HCT116 (cell line): ENCODE results near the gene CDH1. TPM values are rescaled to one million over a fixed set of nuclear protein-coding genes. Genes with fewer than 3 reads are reported as not detected.
A peak's percentile ranks its signal among the peaks of the same experiment; 100 is the strongest.

ENCODE experiments used
- ATAC-seq: fragments of 200-7000 bp; cut with Tn5 transposase; 2 replicates; pipeline ENCODE4 v1.9.1; 2020; ENCODE audit warnings: mild to moderate bottlenecking, moderate library complexity
- BruUV-seq: library from RNA; stranded (reverse); fragments of 400-500 nt; replicated peaks from 2 replicates; lab custom pipeline; 2021; lab: Mats Ljungman, UMichigan
- CTCF ChIA-PET: fragments of 300-600 bp; sonication (Branson Sonifier 250); formaldehyde crosslinking; loops from one replicate; lab custom pipeline; 2021; ENCODE audit warnings: antibody characterized with exemption; lab: Charles Lee
- POLR2A ChIA-PET: fragments of 300-600, 350-600 bp; sonication (Branson Sonifier 250); formaldehyde crosslinking; loops from one replicate; lab custom pipeline; 2021; ENCODE audit warnings: antibody characterized with exemption; lab: Charles Lee
- RAD21 ChIA-PET, 2 experiments: fragments of 300-600 bp; sonication (Branson Sonifier 250); formaldehyde crosslinking; loops; one replicate each; lab custom pipeline; 2023; ENCODE audit warnings: low total read pairs in 2 of 2; ENCODE audit not compliant: uncharacterized antibody in 2 of 2, unreplicated experiment in 2 of 2, low non-redundant PET in 1 of 2; lab: Charles Lee
- DNase-seq: peaks from one replicate; pipeline ENCODE4 v3.0.0-alpha.2; 2010; ENCODE audit warnings: low read depth, low spot score
- H2AFZ ChIP-seq: fragments of 200-600 bp; shearing (Covaris generic), sonication (generic); 2 replicates; pipeline ENCODE4 v1.6.1; 2017; ENCODE audit warnings: low read depth, mixed run types, mixed read lengths, antibody characterized with exemption, low read length; ENCODE audit not compliant: poor library complexity, severe bottlenecking
- H3K27ac ChIP-seq: 2 replicates; pipeline ENCODE4 v1.5.1; 2012; ENCODE audit warnings: low read depth, low read length
- H3K27me3 ChIP-seq: fragments of 200-600 bp; sonication (generic); 2 replicates; pipeline ENCODE4 v1.6.1; 2016; ENCODE audit warnings: mixed run types, low read length, mixed read lengths; ENCODE audit not compliant: insufficient read depth
- H3K36me3 ChIP-seq, 2 experiments: fragments of 200-500 bp in 1 of 2; fragments of 200-600 bp in 1 of 2; sonication (Bioruptor generic) in 1 of 2; sonication (generic) in 1 of 2; 2 replicates each; pipeline versions ENCODE4 v1.5.1 to v1.6.1; 2014 to 2016; ENCODE audit warnings: low read length in 2 of 2, inconsistent platforms in 1 of 2, mixed read lengths in 1 of 2, mixed run types in 1 of 2; ENCODE audit not compliant: insufficient read depth in 2 of 2, control insufficient read depth in 1 of 2
- H3K4me1 ChIP-seq, 2 experiments: fragments of 200-600 bp in 1 of 2; sonication (generic) in 1 of 2; 2 replicates each; pipeline versions ENCODE4 v1.5.1 to v1.6.1; 2012 to 2017; ENCODE audit warnings: low read length in 2 of 2, inconsistent platforms in 1 of 2, mild to moderate bottlenecking in 1 of 2, mixed read lengths in 1 of 2, mixed run types in 1 of 2, moderate library complexity in 1 of 2; ENCODE audit not compliant: insufficient read depth in 2 of 2, control insufficient read depth in 1 of 2
- H3K4me2 ChIP-seq: fragments of 200-600 bp; sonication (generic); 2 replicates; pipeline ENCODE4 v1.6.1; 2017; ENCODE audit warnings: mixed run types, low read length, mixed read lengths
- H3K4me3 ChIP-seq, 2 experiments: fragments of 200-600 bp in 1 of 2; sonication (generic) in 1 of 2; replicated peaks in 1 of 2; 2 replicates each; pipeline ENCODE4 v1.5.1; 2011 to 2016; ENCODE audit warnings: low read length in 2 of 2, control low read depth in 1 of 2, low read depth in 1 of 2, mild to moderate bottlenecking in 1 of 2, mixed read lengths in 1 of 2, mixed run types in 1 of 2
- H3K79me2 ChIP-seq: fragments of 200-600 bp; sonication (generic); 2 replicates; pipeline ENCODE4 v1.6.1; 2017; ENCODE audit warnings: mild to moderate bottlenecking, mixed run types, low read length, moderate library complexity, mixed read lengths; ENCODE audit not compliant: insufficient read depth
- H3K9ac ChIP-seq: fragments of 200-600 bp; sonication (generic); 2 replicates; pipeline ENCODE4 v1.6.1; 2016; ENCODE audit warnings: low read length, mixed read lengths
- H3K9me2 ChIP-seq: fragments of 200-600 bp; sonication (generic), shearing (Covaris generic); 2 replicates; pipeline ENCODE4 v1.6.1; 2017; ENCODE audit warnings: mixed run types, mild to moderate bottlenecking, moderate library complexity; ENCODE audit not compliant: insufficient read depth
- H3K9me3 ChIP-seq, 2 experiments: fragments of 200-500 bp in 1 of 2; fragments of 200-600 bp in 1 of 2; sonication (Bioruptor generic) in 1 of 2; sonication (generic) in 1 of 2; 2 replicates each; pipeline ENCODE4 v1.6.1; 2014 to 2017; ENCODE audit warnings: low read length in 2 of 2, mixed read lengths in 2 of 2, inconsistent platforms in 1 of 2, low read depth in 1 of 2, mild to moderate bottlenecking in 1 of 2, mixed run types in 1 of 2, moderate library complexity in 1 of 2; ENCODE audit not compliant: control insufficient read depth in 1 of 2, insufficient read depth in 1 of 2
- H4K20me1 ChIP-seq: fragments of 200-600 bp; sonication (generic), shearing (Covaris generic); 2 replicates; pipeline ENCODE4 v1.6.1; 2017; ENCODE audit warnings: mixed run types, mild to moderate bottlenecking, moderate library complexity; ENCODE audit not compliant: insufficient read depth
- CBX3 ChIP-seq: IDR thresholded peaks from 2 replicates; pipeline ENCODE4 v1.6.1; 2012; ENCODE audit warnings: low read depth
- CEBPB ChIP-seq: IDR thresholded peaks from 2 replicates; pipeline ENCODE4 v1.6.1; 2012; ENCODE audit warnings: low read depth
- EGR1 ChIP-seq: IDR thresholded peaks from 2 replicates; pipeline ENCODE4 v1.6.1; 2012; ENCODE audit warnings: low read depth
- ELF1 ChIP-seq: IDR thresholded peaks from 2 replicates; pipeline ENCODE4 v1.6.1; 2012; ENCODE audit warnings: low read depth, borderline replicate concordance
- JUND ChIP-seq: IDR thresholded peaks from 2 replicates; pipeline ENCODE4 v1.6.1; 2012
- MAX ChIP-seq: IDR thresholded peaks from 2 replicates; pipeline ENCODE4 v1.6.1; 2012
- POLR2AphosphoS5 ChIP-seq: IDR thresholded peaks from 2 replicates; pipeline ENCODE4 v1.6.1; 2011; ENCODE audit warnings: mild to moderate bottlenecking, low read depth, low read length, moderate library complexity
- TCF7L2 ChIP-seq: IDR thresholded peaks from 2 replicates; pipeline ENCODE4 v1.7.0; 2011; ENCODE audit warnings: borderline replicate concordance, inconsistent platforms; ENCODE audit not compliant: insufficient read depth, insufficient read length; ENCODE audit errors: extremely low read depth
- ZFX ChIP-seq: fragments of 450-650 bp; IDR thresholded peaks from 2 replicates; pipeline ENCODE4 v1.6.1; 2017
- ZNF274 ChIP-seq: fragments of 200-500 bp; sonication (Bioruptor generic); IDR thresholded peaks from 2 replicates; pipeline ENCODE4 v1.6.1; 2014; ENCODE audit warnings: mild to moderate bottlenecking, low read depth, low read length, inconsistent platforms
- intact Hi-C: fragments of 100-400 bp; cut with micrococcal nuclease; formaldehyde crosslinking; loops from 2 replicates; pipeline ENCODE4 v1.10.0; 2022
- total RNA-seq: library from RNA; stranded (reverse); gene quantifications from one replicate; pipeline ENCODE4 v1.2.1, GENCODE V29; 2021; ENCODE audit not compliant: unreplicated experiment

The CDH1 gene
- total RNA-seq, 1 experiment from 2014 or later = 73.2 TPM

DNA sequence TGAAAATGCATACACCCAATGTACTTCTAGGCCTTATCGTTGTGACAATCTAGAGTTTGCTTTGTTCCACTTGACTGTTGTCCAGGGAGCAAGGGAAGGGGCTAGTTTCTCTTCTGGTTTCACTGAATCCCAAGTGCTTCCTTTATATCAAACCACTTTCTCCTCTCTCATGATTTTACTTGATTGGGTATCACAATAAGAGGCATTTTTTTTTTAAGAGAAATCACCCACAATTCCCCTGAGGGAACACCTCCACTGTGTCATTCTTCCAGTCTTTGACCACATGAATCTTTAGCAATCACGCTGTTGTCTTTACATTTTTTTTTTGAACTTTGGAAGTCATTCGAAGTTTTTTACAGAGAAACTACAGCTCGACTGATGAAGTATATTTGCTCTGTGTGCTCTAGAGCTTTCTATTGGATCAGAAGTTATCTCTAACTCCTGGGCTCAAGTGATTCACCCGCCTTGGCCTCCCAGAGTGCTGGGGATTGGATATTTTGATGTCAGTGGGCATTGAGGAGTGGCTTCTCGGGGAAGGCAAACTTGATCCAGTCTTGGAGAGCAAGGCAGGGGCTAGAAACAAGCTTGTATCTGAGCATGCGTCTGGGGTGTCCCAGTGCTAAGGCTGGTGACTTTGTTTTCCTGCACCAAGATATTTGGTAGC lies 3.0 kb downstream of the CDH1 start:
- H3K79me2 ChIP-seq = peaks cover 47% of the 10 kb centered on the region
- peak overlapping the region; percentile 2; the same call in 1 of the 2 replicates for H3K4me2 ChIP-seq
- no peak overlapping the region for H2AFZ ChIP-seq
- ChIA-PET RAD21 (no interaction called here), CTCF (interaction anchor here (0.8 kb wide), 1 partner anchor 149 kb away, joined by 3 read pairs; no protein-coding TSS in a partner anchor), POLR2A (no interaction called here)
- intact Hi-C loops = loop anchor here (5.0 kb wide), 1 partner anchor 33 kb away; no protein-coding TSS in a partner anchor
- H3K27ac ChIP-seq = no peak overlapping the region
- H3K27me3 ChIP-seq = no peaks in the 10 kb centered on the region
- no peak for DNase-seq
- no peak overlapping the region for H3K9ac ChIP-seq
- H3K36me3 ChIP-seq = peaks cover 0 to 3% of the 10 kb centered on the region in 2 experiments; a peak in 1 of 4 replicates
- H4K20me1 ChIP-seq = no peaks in the 10 kb centered on the region
- no peaks in the 10 kb centered on the region for H3K9me3 ChIP-seq
- no peak overlapping the region for H3K4me3 ChIP-seq
- no peak for TF ChIP-seq CBX3
- no peak for TF ChIP-seq TCF7L2
- no peak for TF ChIP-seq CEBPB
- no peak for TF ChIP-seq EGR1
- TF ChIP-seq POLR2AphosphoS5 = no peak
- no peak for TF ChIP-seq ZFX
- no peak for TF ChIP-seq ZNF274
- TF ChIP-seq ELF1 = no peak
- TF ChIP-seq JUND = no peak
- no peak for TF ChIP-seq MAX
- TF ChIP-seq, all 23 proteins: peak for 0
- TSS peak; percentile 16 for BruUV-seq
- no peaks in the 10 kb centered on the region for H3K9me2 ChIP-seq
- ATAC-seq = no peak
- H3K4me1 ChIP-seq = peaks cover 59 to 71% of the 10 kb centered on the region in 2 experiments
